GM21381 (cell line): ENCODE data around the gene JMJD8.

Experiments used
- ATAC-seq: cut with Tn5 transposase; IDR thresholded peaks from one replicate; pipeline ENCODE4 v1.9.1; 2021; ENCODE audit warnings: mild to moderate bottlenecking, moderate library complexity; ENCODE audit not compliant: unreplicated experiment

The JMJD8 gene

GRCh38 chr16:644556-644955, 39.6 kb downstream of the JMJD8 start:
- ATAC-seq: no peak

- no peak for ATAC-seq
Observed at GRCh38 chr16:643050-643368, 41.1 kb downstream of the JMJD8 start.

GRCh38 chr16:642189-643049, 41.7 kb downstream of the JMJD8 start:
- peak; percentile 46 for ATAC-seq

- peak; percentile 46 for ATAC-seq
Observed at GRCh38 chr16:641326-642188, 42.6 kb downstream of the JMJD8 start, which contains the start of gene MCRIP2. MCRIP2 (plus strand) TSS chr16:641828; CDS start chr16:641992, 164 bp downstream.

GRCh38 chr16:640614-641013, 43.5 kb downstream of the JMJD8 start:
- no peak for ATAC-seq

- ATAC-seq: no peak
Observed at GRCh38 chr16:638836-639235, 45.3 kb downstream of the JMJD8 start.

GRCh38 chr16:638034-638543, 46.0 kb downstream of the JMJD8 start:
- no peak for ATAC-seq

- no peak for ATAC-seq
Observed at GRCh38 chr16:637081-638018, 46.8 kb downstream of the JMJD8 start.

GRCh38 chr16:636206-637080, 47.7 kb downstream of the JMJD8 start, which contains the start of gene METTL26:
METTL26 (minus strand) TSS chr16:636305; CDS start chr16:636290, 15 bp downstream.
- ATAC-seq: peak; percentile 57

GRCh38 chr16:635573-636205, 48.4 kb downstream of the JMJD8 start:
- ATAC-seq: peak; percentile 2

GRCh38 chr16:634996-635395, 49.1 kb downstream of the JMJD8 start:
- no peak for ATAC-seq

GRCh38 chr16:634051-634670, 50.0 kb downstream of the JMJD8 start:
- no peak for ATAC-seq

- ATAC-seq: no peak
Observed at GRCh38 chr16:633336-634050, 50.6 kb downstream of the JMJD8 start.

- ATAC-seq: no peak
Observed at GRCh38 chr16:632486-633335, 51.4 kb downstream of the JMJD8 start.

GRCh38 chr16:631808-632358, 52.3 kb downstream of the JMJD8 start:
- no peak for ATAC-seq
